H1 (cell line): ENCODE results near the gene MYL3. TPM values are rescaled to one million over a fixed set of nuclear protein-coding genes. Genes with fewer than 3 reads are reported as not detected.

ENCODE experiments used
- ATF2 ChIP-seq: IDR thresholded peaks from 2 replicates; pipeline ENCODE4 v1.6.1; 2012; ENCODE audit warnings: low read length, inconsistent platforms
- BCL11A ChIP-seq, 2 experiments: IDR thresholded peaks; one replicate each; pipeline ENCODE4 v1.6.1; 2011; ENCODE audit warnings: low read depth in 2 of 2, low read length in 2 of 2, mild to moderate bottlenecking in 2 of 2
- KDM4A ChIP-seq: IDR thresholded peaks from one replicate; pipeline ENCODE4 v1.7.1; 2012; ENCODE audit warnings: low read depth, mild to moderate bottlenecking, moderate library complexity, low read length, inconsistent platforms; ENCODE audit not compliant: severe bottlenecking
- polyA plus RNA-seq, 7 experiments: library from polyadenylated mRNA; depleted of rRNA in 3 of 7; stranded (reverse) in 5 of 7; unstranded in 2 of 7; fragments of >200 nt in 5 of 7; fragments of 200-250 nt in 2 of 7; gene quantifications; 1 replicate in 5 of 7; 2 replicates in 1 of 7; 4 replicates in 1 of 7; pipeline versions ENCODE4 v1.2.1 to v1.2.3, GENCODE V29; 2011 to 2013; ENCODE audit warnings: missing spikeins in 2 of 7, mixed read lengths in 2 of 7
- total RNA-seq: library from RNA; stranded (reverse); fragmentation: NEBNext Ultra II Directional; extraction: Animal tissue kit (Norgen Biotek cat#: 25700); gene quantifications from 2 replicates; pipeline ENCODE4 v1.2.1, GENCODE V29; 2021

MYL3 gene
- total and polyA plus RNA-seq, 2 of the 8 experiments (the other 6 are each of a cell fraction or from before 2014, with no cell fraction given): 0.06 TPM; not detected in 1

- TF ChIP-seq ATF2: no peak
- no peak for TF ChIP-seq BCL11A (IDR thresholded peaks at IDR 0.05; ENCODE audit: low read depth in 2 of 2, low read length in 2 of 2)
- TF ChIP-seq KDM4A: peak; percentile 19
- TF ChIP-seq, all 59 proteins: peak for 3
Observed at GRCh38 chr3:46883054-46883829, 20.0 kb upstream of the MYL3 start (continued).
